Sigmoid colon (tissue), 7 donors: ENCODE data around the gene RPH3AL. TPM values are rescaled to one million over a fixed set of nuclear protein-coding genes. Genes with fewer than 3 reads are reported as not detected.

ENCODE experiments used
- DNase-seq: peaks from one replicate; pipeline ENCODE4 v3.0.0-alpha.2; 2019
- H3K27ac ChIP-seq, 4 donors: fragments of 200-600 bp; sonication (generic); one replicate each; pipeline ENCODE4 v1.5.1; 2016 to 2019; ENCODE audit warnings: mild to moderate bottlenecking in 1 of 4
- H3K27me3 ChIP-seq, 3 donors: fragments of 200-600 bp; sonication (generic); one replicate each; pipeline ENCODE4 v1.5.1; 2019; ENCODE audit warnings: mild to moderate bottlenecking in 1 of 3
- H3K36me3 ChIP-seq, 4 donors: fragments of 200-600 bp; sonication (generic); one replicate each; pipeline ENCODE4 v1.5.1; 2016 to 2019
- H3K4me1 ChIP-seq, 4 donors: fragments of 200-600 bp; sonication (generic); one replicate each; pipeline ENCODE4 v1.5.1; 2017 to 2019
- H3K4me3 ChIP-seq, 4 donors: fragments of 200-600 bp; sonication (generic); one replicate each; pipeline ENCODE4 v1.5.1; 2017 to 2019; ENCODE audit warnings: mild to moderate bottlenecking in 2 of 4, moderate library complexity in 1 of 4
- H3K9me3 ChIP-seq, 4 donors: fragments of 200-600 bp in 3 of 4; sonication (generic) in 3 of 4; one replicate each; pipeline versions ENCODE4 v1.5.1 to v1.6.1; 2013 to 2019
- CTCF ChIP-seq, 4 experiments: fragments of 450-650 bp in 3 of 4; fragments of 200-600 bp in 1 of 4; IDR thresholded peaks; one replicate each; pipeline ENCODE4 v1.5.1; 2016 to 2019; ENCODE audit warnings: antibody characterized with exemption in 4 of 4, mild to moderate bottlenecking in 3 of 4, moderate library complexity in 2 of 4
- EP300 ChIP-seq, 4 donors: sonication (generic); formaldehyde crosslinking; IDR thresholded peaks; one replicate each; pipeline ENCODE4 v1.6.1; 2017; ENCODE audit warnings: antibody characterized with exemption in 4 of 4
- POLR2A ChIP-seq, 2 donors: fragments of 450-650 bp; IDR thresholded peaks; one replicate each; pipeline ENCODE4 v1.6.1; 2016; ENCODE audit warnings: antibody characterized with exemption in 2 of 2, mild to moderate bottlenecking in 2 of 2, moderate library complexity in 2 of 2
- POLR2AphosphoS5 ChIP-seq, 4 donors: sonication (generic); formaldehyde crosslinking; IDR thresholded peaks; one replicate each; pipeline ENCODE4 v1.6.1; 2017; ENCODE audit warnings: antibody characterized with exemption in 4 of 4
- WGBS, 2 donors: extraction: QIAGEN DNeasy Blood & Tissue Kit; methylation state at CpG; one replicate each; pipeline ENCODE4 v1.1.7; 2013; 5-methylcytosine and 5-hydroxymethylcytosine counted together
- intact Hi-C: fragments of 100-400 bp; cut with DNase I; formaldehyde crosslinking; loops from one replicate; pipeline ENCODE4 v1.15.1; 2023
- polyA plus RNA-seq, 3 donors: library from polyadenylated mRNA; stranded (reverse); fragments of 200-250 nt; gene quantifications; one replicate each; pipeline ENCODE4 v1.2.3, GENCODE V29; 2013
- total RNA-seq, 4 donors: library from RNA; depleted of rRNA; stranded (reverse); fragments of >200 nt; gene quantifications; one replicate each; pipeline ENCODE4 v1.1.0, GENCODE V29; 2016
- donor health status: healthy with polysubstance abuse.
- donor health status: Bipolar disorder and iron deficiency.
- donor health status: healthy.

RPH3AL gene
- total and polyA plus RNA-seq, 7 donors, result 1.8 to 23.1 (median 12.7) TPM

GRCh38 chr17:303168-303567, 49.4 kb downstream of the RPH3AL start:
- intact Hi-C loops, result no loop called here
- no peak for DNase-seq
- no peak for TF ChIP-seq CTCF (IDR thresholded peaks at IDR 0.05)
- no peak for TF ChIP-seq POLR2A (IDR thresholded peaks at IDR 0.05)
- no peak for TF ChIP-seq POLR2AphosphoS5 (IDR thresholded peaks at IDR 0.05)
- TF ChIP-seq EP300 (IDR thresholded peaks at IDR 0.05), result no peak
- H3K4me3 ChIP-seq, result no peak overlapping the region
- H3K27me3 ChIP-seq, result no peaks in the 10 kb centered on the region
- H3K9me3 ChIP-seq, result no peaks in the 10 kb centered on the region
- no peak overlapping the region for H3K27ac ChIP-seq
- H3K36me3 ChIP-seq, result no peaks in the 10 kb centered on the region
- 88 to 92% methylated on average over 9 of the region's 9 CpGs for WGBS, 2 donors
- H3K4me1 ChIP-seq, result peaks cover 0 to 45% (median 31%) of the 10 kb centered on the region in 4 donors

GRCh38 chr17:302300-302698, 50.3 kb downstream of the RPH3AL start:
- WGBS, 2 donors, result 17 to 68% methylated on average over 24 of the region's 24 CpGs
- Histone ChIP-seq H3K9me3 (no peaks in the 10 kb centered on the region), H3K27ac (peak overlapping the region; percentile 51 to 69 (median 63)), H3K4me3 (no peak overlapping the region), H3K27me3 (no peaks in the 10 kb centered on the region), H3K4me1 (peaks cover 0 to 36% (median 25%) of the 10 kb centered on the region in 4 donors), H3K36me3 (no peaks in the 10 kb centered on the region)
- intact Hi-C loops, result no loop called here
- no peak for DNase-seq
- no peak for TF ChIP-seq EP300 (IDR thresholded peaks at IDR 0.05)
- TF ChIP-seq POLR2A (IDR thresholded peaks at IDR 0.05), result peak in 1 of 2 donors; percentile 34

- peak; percentile 62 for DNase-seq
- peaks cover 0 to 35% (median 25%) of the 10 kb centered on the region in 4 donors for H3K4me1 ChIP-seq
- intact Hi-C loops, result no loop called here
- no peaks in the 10 kb centered on the region for H3K27me3 ChIP-seq
- WGBS, 2 donors, result 30 to 74% methylated on average over 27 of the region's 27 CpGs
- no peak overlapping the region for H3K4me3 ChIP-seq
- peak overlapping the region; percentile 51 to 69 (median 63) for H3K27ac ChIP-seq
- no peaks in the 10 kb centered on the region for H3K9me3 ChIP-seq
- no peaks in the 10 kb centered on the region for H3K36me3 ChIP-seq
- TF ChIP-seq EP300 (IDR thresholded peaks at IDR 0.05), result no peak
- TF ChIP-seq POLR2AphosphoS5 (IDR thresholded peaks at IDR 0.05), result peak in 1 of 4 donors; percentile 51
- TF ChIP-seq CTCF (IDR thresholded peaks at IDR 0.05), result no peak
- TF ChIP-seq POLR2A (IDR thresholded peaks at IDR 0.05), result no peak
Observed at GRCh38 chr17:301681-302299, 50.8 kb downstream of the RPH3AL start.

GRCh38 chr17:300881-301280, 51.7 kb downstream of the RPH3AL start:
- no peak overlapping the region for H3K4me3 ChIP-seq
- peak; percentile 34 for DNase-seq
- no peaks in the 10 kb centered on the region for H3K36me3 ChIP-seq
- H3K9me3 ChIP-seq, result no peaks in the 10 kb centered on the region
- 97% methylated on average over 11 of the region's 11 CpGs for whole genome bisulfite sequencing, 2 donors
- H3K4me1 ChIP-seq, result peaks cover 0 to 38% (median 25%) of the 10 kb centered on the region in 4 donors
- TF ChIP-seq EP300 (IDR thresholded peaks at IDR 0.05), result no peak
- no peak for TF ChIP-seq CTCF (IDR thresholded peaks at IDR 0.05)
- no peak for TF ChIP-seq POLR2A (IDR thresholded peaks at IDR 0.05)
- peak in 1 of 4 donors; percentile 1 for TF ChIP-seq POLR2AphosphoS5 (IDR thresholded peaks at IDR 0.05)
- intact Hi-C loops, result no loop called here
- H3K27me3 ChIP-seq, result no peaks in the 10 kb centered on the region
- H3K27ac ChIP-seq, result peak overlapping the region in 3 of 4 donors; percentile 51 to 69 (median 62)

- intact Hi-C loops, result no loop called here
- peak; percentile 82 for DNase-seq
Observed at GRCh38 chr17:299546-299945, 53.1 kb downstream of the RPH3AL start.

More at GRCh38 chr17:299546-299945, 53.1 kb downstream of the RPH3AL start:
- TF ChIP-seq EP300 (IDR thresholded peaks at IDR 0.05) (peak in 1 of 4 donors; percentile 24), CTCF (IDR thresholded peaks at IDR 0.05) (no peak), POLR2AphosphoS5 (IDR thresholded peaks at IDR 0.05) (peak; percentile 19 to 93 (median 84)), POLR2A (IDR thresholded peaks at IDR 0.05) (no peak)
- H3K27me3 ChIP-seq, result no peaks in the 10 kb centered on the region
- 84 to 88% methylated on average over 23 of the region's 23 CpGs for WGBS, 2 donors
- no peaks in the 10 kb centered on the region for H3K36me3 ChIP-seq
- H3K4me1 ChIP-seq, result peaks cover 0 to 38% (median 25%) of the 10 kb centered on the region in 4 donors
- peak overlapping the region in 3 of 4 donors; percentile 65 to 77 (median 76) for H3K27ac ChIP-seq
- no peaks in the 10 kb centered on the region for H3K9me3 ChIP-seq
- H3K4me3 ChIP-seq, result no peak overlapping the region
